ENCODE data around the gene PIGW. TPM values are rescaled to one million over a fixed set of nuclear protein-coding genes. Genes with fewer than 3 reads are reported as not detected.

Gene PIGW
- total RNA-seq, 1 experiment from 2014 or later: 30.9 TPM

DNA sequence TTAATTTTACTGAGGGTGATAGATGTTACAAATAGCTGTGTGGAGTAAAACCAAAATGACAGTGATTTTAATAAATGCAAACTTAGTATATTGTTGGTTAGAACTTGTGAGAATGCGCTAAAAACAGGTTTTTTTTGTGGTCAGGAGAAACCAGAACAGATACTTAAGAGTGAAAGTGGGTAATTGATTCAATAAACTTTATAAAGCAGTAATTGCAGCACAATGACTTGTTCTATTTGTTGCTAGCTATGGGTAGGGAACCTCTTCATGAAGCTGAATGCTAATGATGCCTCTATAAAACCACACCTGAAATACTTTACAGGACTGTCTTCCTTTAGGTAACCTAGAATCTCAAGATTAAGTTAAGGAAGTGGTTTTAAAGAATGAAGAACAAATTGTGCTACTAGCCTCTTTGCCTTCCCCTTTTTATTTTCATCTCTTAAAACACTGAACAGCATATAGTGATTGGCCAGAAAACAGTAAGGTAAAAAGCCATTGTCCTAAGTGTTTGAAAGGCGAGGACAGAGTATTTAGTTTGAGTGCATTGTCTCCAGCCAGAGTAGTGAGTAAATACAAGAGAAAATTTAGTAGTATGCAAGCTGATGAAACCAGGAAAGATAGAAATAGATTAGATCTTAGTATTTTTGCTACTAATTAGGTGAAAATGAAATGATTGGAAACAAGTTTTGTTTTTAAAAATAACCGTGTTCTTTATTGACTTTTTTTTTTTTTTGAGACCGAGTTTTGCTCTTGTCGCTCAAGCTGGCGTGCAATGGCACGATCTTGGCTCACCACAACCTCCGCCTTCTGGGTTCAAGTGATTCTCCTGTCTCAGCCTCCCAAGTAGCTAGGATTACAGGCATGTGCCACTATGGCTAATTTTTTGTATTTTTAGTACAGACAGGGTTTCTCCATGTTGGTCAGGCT, 16.0 kb downstream of the PIGW start:
- no peak overlapping the region for H3K27ac Mint-ChIP-seq (ENCODE audit: unreplicated experiment)
- CTCF ChIA-PET: interaction anchor here (0.6 kb wide), 1 partner anchor 747 kb away, joined by 5 read pairs; no protein-coding TSS in a partner anchor
- peaks cover 56% of the 10 kb centered on the region for H3K36me3 Mint-ChIP-seq (ENCODE audit: insufficient read depth, unreplicated experiment)
- H3K4me3 ChIP-seq (ENCODE audit: low read depth, low read length): no peak overlapping the region
- TF ChIP-seq, protein P1, sequence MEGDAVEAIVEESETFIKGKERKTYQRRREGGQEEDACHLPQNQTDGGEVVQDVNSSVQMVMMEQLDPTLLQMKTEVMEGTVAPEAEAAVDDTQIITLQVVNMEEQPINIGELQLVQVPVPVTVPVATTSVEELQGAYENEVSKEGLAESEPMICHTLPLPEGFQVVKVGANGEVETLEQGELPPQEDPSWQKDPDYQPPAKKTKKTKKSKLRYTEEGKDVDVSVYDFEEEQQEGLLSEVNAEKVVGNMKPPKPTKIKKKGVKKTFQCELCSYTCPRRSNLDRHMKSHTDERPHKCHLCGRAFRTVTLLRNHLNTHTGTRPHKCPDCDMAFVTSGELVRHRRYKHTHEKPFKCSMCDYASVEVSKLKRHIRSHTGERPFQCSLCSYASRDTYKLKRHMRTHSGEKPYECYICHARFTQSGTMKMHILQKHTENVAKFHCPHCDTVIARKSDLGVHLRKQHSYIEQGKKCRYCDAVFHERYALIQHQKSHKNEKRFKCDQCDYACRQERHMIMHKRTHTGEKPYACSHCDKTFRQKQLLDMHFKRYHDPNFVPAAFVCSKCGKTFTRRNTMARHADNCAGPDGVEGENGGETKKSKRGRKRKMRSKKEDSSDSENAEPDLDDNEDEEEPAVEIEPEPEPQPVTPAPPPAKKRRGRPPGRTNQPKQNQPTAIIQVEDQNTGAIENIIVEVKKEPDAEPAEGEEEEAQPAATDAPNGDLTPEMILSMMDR (IDR thresholded peaks at IDR 0.05; ENCODE audit: insufficient read depth in 1 of 2, low read depth in 1 of 2, low read length in 1 of 2, severe bottlenecking in 1 of 2, unreplicated experiment in 1 of 2): no peak
- H3K4me1 ChIP-seq: peaks cover 21% of the 10 kb centered on the region; the same call in 1 of the 2 replicates
- intact Hi-C loops (cut with micrococcal nuclease; ENCODE audit: unreplicated experiment): no loop called here
- H3K4me3 Mint-ChIP-seq (ENCODE audit: unreplicated experiment): no peak overlapping the region
- BruUV-seq (replicated peaks): no TSS peak
- H3K9me3 ChIP-seq: no peaks in the 10 kb centered on the region
- no peak for DNase-seq
- H3K4me1 Mint-ChIP-seq (ENCODE audit: low read depth, unreplicated experiment): peaks cover 21% of the 10 kb centered on the region
- POLR2A ChIA-PET: interaction anchor here (0.7 kb wide), 1 partner anchor 15 kb away, joined by 4 read pairs; no protein-coding TSS in a partner anchor
- H3K27me3 Mint-ChIP-seq (ENCODE audit: insufficient read depth, unreplicated experiment): no peaks in the 10 kb centered on the region
- H3K9me3 Mint-ChIP-seq (ENCODE audit: unreplicated experiment): no peaks in the 10 kb centered on the region
- H3K27me3 ChIP-seq (replicated peaks; ENCODE audit: control insufficient read depth, insufficient read depth, low read length): no peaks in the 10 kb centered on the region
- H3K36me3 ChIP-seq (ENCODE audit: control insufficient read depth, insufficient read depth, low read length): no peaks in the 10 kb centered on the region

DNA sequence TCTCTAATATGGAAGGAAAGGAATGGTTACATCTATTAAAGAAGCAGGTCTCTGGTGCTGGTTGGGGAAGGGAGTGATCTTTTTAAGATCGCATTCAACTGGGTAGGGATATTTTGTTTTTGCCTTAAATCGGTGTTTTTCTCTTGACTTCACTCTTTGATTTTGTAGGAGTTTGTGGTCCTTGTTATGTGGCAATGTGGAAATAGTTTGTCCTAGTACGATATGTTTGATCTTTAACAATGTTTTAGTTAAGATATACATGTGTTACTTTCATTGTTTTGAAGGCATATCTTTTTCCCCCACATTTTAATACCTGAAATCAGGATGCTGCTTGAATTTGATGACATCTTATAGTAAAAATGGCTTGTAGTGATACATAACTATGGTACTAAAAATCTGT, 18.7 kb downstream of the PIGW start:
- CTCF ChIA-PET: no interaction called here

DNA sequence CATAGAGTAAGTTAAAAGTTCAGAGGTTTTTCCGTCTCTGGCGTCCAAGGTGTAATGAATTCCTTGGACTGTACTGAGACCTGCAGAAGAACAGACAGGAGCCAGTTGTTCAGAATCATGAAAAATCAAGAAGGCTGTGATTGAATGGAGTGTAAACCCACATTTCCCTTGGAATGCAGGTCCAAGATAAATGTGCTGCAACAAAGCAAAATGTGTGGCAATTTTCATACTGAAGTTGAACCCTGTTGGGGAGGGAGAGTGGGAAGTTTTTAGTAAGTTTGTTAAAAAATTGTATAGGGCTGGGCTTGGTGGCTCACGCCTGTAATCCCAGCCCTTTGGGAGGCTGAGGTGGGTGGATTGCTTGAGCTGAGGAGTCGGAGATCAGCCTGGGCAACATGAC, 31.3 kb downstream of the PIGW start:
- Histone ChIP-seq H3K4me3 (ENCODE audit: low read depth, low read length) (no peak overlapping the region), H3K9me3 (no peaks in the 10 kb centered on the region), H3K4me1 (no peaks in the 10 kb centered on the region), H3K27me3 (replicated peaks; ENCODE audit: control insufficient read depth, insufficient read depth, low read length) (no peaks in the 10 kb centered on the region), H3K36me3 (ENCODE audit: control insufficient read depth, insufficient read depth, low read length) (peaks cover 4% of the 10 kb centered on the region)
- Mint-ChIP-seq H3K27ac (ENCODE audit: unreplicated experiment) (no peak overlapping the region), H3K4me3 (ENCODE audit: unreplicated experiment) (no peak overlapping the region), H3K27me3 (ENCODE audit: insufficient read depth, unreplicated experiment) (no peaks in the 10 kb centered on the region), H3K9me3 (ENCODE audit: unreplicated experiment) (no peaks in the 10 kb centered on the region), H3K4me1 (ENCODE audit: low read depth, unreplicated experiment) (no peaks in the 10 kb centered on the region), H3K36me3 (ENCODE audit: insufficient read depth, unreplicated experiment) (peaks cover 95% of the 10 kb centered on the region)
- CTCF ChIA-PET: no interaction called here
- TF ChIP-seq, protein P1 (IDR thresholded peaks at IDR 0.05; ENCODE audit: insufficient read depth in 1 of 2, low read depth in 1 of 2, low read length in 1 of 2, severe bottlenecking in 1 of 2, unreplicated experiment in 1 of 2): no peak
- intact Hi-C loops (cut with micrococcal nuclease; ENCODE audit: unreplicated experiment): no loop called here
- POLR2A ChIA-PET: interaction anchor here (0.7 kb wide), 1 partner anchor 20 kb away, joined by 3 read pairs; no protein-coding TSS in a partner anchor
- no peak for DNase-seq
- no TSS peak for BruUV-seq (replicated peaks)

More for the DNA sequence above, 18.7 kb downstream of the PIGW start:
- DNase-seq: no peak
- Histone ChIP-seq H3K27me3 (replicated peaks; ENCODE audit: control insufficient read depth, insufficient read depth, low read length) (no peaks in the 10 kb centered on the region), H3K4me3 (ENCODE audit: low read depth, low read length) (no peak overlapping the region), H3K9me3 (no peaks in the 10 kb centered on the region), H3K4me1 (0 out of 2 replicates have a peak, but pooled peaks cover 9% of the 10 kb centered on the region), H3K36me3 (ENCODE audit: control insufficient read depth, insufficient read depth, low read length) (peaks cover 6% of the 10 kb centered on the region; the same call in 1 of the 2 replicates)
- TF ChIP-seq, protein P1 (IDR thresholded peaks at IDR 0.05; ENCODE audit: insufficient read depth in 1 of 2, low read depth in 1 of 2, low read length in 1 of 2, severe bottlenecking in 1 of 2, unreplicated experiment in 1 of 2): no peak
- Mint-ChIP-seq H3K27me3 (ENCODE audit: insufficient read depth, unreplicated experiment) (no peaks in the 10 kb centered on the region), H3K27ac (ENCODE audit: unreplicated experiment) (no peak overlapping the region), H3K4me3 (ENCODE audit: unreplicated experiment) (no peak overlapping the region), H3K4me1 (ENCODE audit: low read depth, unreplicated experiment) (peaks cover 14% of the 10 kb centered on the region), H3K36me3 (ENCODE audit: insufficient read depth, unreplicated experiment) (peaks cover 64% of the 10 kb centered on the region), H3K9me3 (ENCODE audit: unreplicated experiment) (no peaks in the 10 kb centered on the region)
- POLR2A ChIA-PET: interaction anchor here (0.6 to 1.1 kb wide), 2 partner anchors 8 to 18 kb away, joined by 9 read pairs; no protein-coding TSS in a partner anchor
- intact Hi-C loops (cut with micrococcal nuclease; ENCODE audit: unreplicated experiment): no loop called here
- BruUV-seq (replicated peaks): no TSS peak

Measured in Caco-2 (cell line).